Testis (tissue), 2 donors: ENCODE measurements around the gene CD44.

Experiments used
- CTCF ChIP-seq, 3 experiments: fragments of 450-650 bp in 2 of 3; fragments of 200-600 bp in 1 of 3; sonication (generic) in 1 of 3; IDR thresholded peaks; one replicate each; pipeline ENCODE4 v1.5.1; 2016 to 2019; ENCODE audit warnings: antibody characterized with exemption in 3 of 3, mild to moderate bottlenecking in 2 of 3, moderate library complexity in 1 of 3
- POLR2A ChIP-seq: fragments of 450-650 bp; IDR thresholded peaks from one replicate; pipeline ENCODE4 v1.6.1; 2017; ENCODE audit warnings: antibody characterized with exemption, mild to moderate bottlenecking, moderate library complexity

DNA sequence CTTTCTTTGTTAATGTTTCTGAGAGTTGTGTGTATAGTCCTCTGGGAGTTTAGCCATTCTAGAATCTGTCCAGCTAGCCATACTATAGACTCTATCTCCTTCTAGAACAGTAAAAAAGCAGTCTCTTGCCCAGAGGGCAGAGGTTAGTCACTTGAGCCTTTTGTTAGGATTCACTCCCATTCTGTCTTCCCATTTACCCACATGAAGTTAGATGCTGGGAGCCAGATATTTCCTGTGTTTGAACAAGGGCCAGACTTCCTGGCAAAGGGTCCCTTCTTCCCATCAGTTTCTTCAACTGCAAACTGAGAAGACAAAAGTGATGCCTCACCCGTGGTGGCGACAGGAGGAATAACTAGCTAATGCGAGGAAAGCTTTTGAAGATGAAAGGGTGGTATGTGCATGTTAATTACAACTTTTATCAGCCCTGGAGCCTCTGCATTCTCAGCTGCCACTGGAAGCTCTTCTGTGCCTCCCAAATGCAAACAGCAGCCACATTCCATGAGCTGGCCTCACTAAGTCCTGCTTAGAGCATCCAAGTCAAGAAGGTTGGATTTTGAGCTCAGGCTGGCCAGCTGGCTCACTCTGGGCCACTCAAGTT is 12.8 kb downstream of the CD44 start:
- TF ChIP-seq CTCF (IDR thresholded peaks at IDR 0.05), result no peak
- TF ChIP-seq POLR2A, result no peak
